ENCODE measurements around the gene EIF3L. TPM values are rescaled to one million over a fixed set of nuclear protein-coding genes. Genes with fewer than 3 reads are reported as not detected.

Gene EIF3L
- total RNA-seq, 1 donor from 2014 or later, result 338 TPM

- Histone ChIP-seq H3K9me3 (no peaks in the 10 kb centered on the region), H3K27me3 (no peaks in the 10 kb centered on the region), H3K4me1 (peaks cover 22% of the 10 kb centered on the region), H3K4me3 (no peak overlapping the region), H3K27ac (no peak overlapping the region), H3K36me3 (peaks cover 0 to 4% of the 10 kb centered on the region in 2 donors)
- intact Hi-C loops (cut with DNase I), result no loop called here
- TF ChIP-seq POLR2A (IDR thresholded peaks at IDR 0.05) (no peak), POLR2AphosphoS5 (IDR thresholded peaks at IDR 0.05; ENCODE audit: insufficient read depth in 1 of 2, low read depth in 1 of 2) (no peak), CTCF (IDR thresholded peaks at IDR 0.05) (no peak)
- DNase-seq (ENCODE audit: extremely low spot score in 2 of 2), result no peak
Observed at GRCh38 chr22:37812869-37813678, 36.1 kb upstream of the EIF3L start.

- intact Hi-C loops (cut with DNase I), result loop anchor here (5.0 kb wide), 1 partner anchor 47 kb away; no protein-coding TSS in a partner anchor
- no peaks in the 10 kb centered on the region for H3K27me3 ChIP-seq
- no peak overlapping the region for H3K4me3 ChIP-seq
- DNase-seq (ENCODE audit: extremely low spot score in 2 of 2), result no peak
- TF ChIP-seq POLR2A (IDR thresholded peaks at IDR 0.05) (no peak), CTCF (IDR thresholded peaks at IDR 0.05) (no peak), POLR2AphosphoS5 (IDR thresholded peaks at IDR 0.05; ENCODE audit: insufficient read depth in 1 of 2, low read depth in 1 of 2) (no peak)
- peaks cover 0 to 4% of the 10 kb centered on the region in 2 donors for H3K36me3 ChIP-seq
- peaks cover 20% of the 10 kb centered on the region for H3K4me1 ChIP-seq
- no peak overlapping the region for H3K27ac ChIP-seq
- H3K9me3 ChIP-seq, result no peaks in the 10 kb centered on the region
Observed at GRCh38 chr22:37815593-37815992, 33.6 kb upstream of the EIF3L start.

- Histone ChIP-seq H3K27ac (no peak overlapping the region), H3K4me3 (no peak overlapping the region), H3K4me1 (peaks cover 20% of the 10 kb centered on the region), H3K27me3 (no peaks in the 10 kb centered on the region), H3K36me3 (peaks cover 0 to 4% of the 10 kb centered on the region in 2 donors), H3K9me3 (no peaks in the 10 kb centered on the region)
- intact Hi-C loops (cut with DNase I), result loop anchor here (5.0 kb wide), 1 partner anchor 46 kb away; no protein-coding TSS in a partner anchor
- no peak for TF ChIP-seq CTCF (IDR thresholded peaks at IDR 0.05)
- no peak for TF ChIP-seq POLR2A (IDR thresholded peaks at IDR 0.05)
- no peak for TF ChIP-seq POLR2AphosphoS5 (IDR thresholded peaks at IDR 0.05; ENCODE audit: insufficient read depth in 1 of 2, low read depth in 1 of 2)
- DNase-seq (ENCODE audit: extremely low spot score in 2 of 2), result no peak
Observed at GRCh38 chr22:37816543-37817180, 32.6 kb upstream of the EIF3L start.

- H3K4me3 ChIP-seq, result peak overlapping the region; percentile 35 to 46
- H3K27me3 ChIP-seq, result no peaks in the 10 kb centered on the region
- no peak for DNase-seq (ENCODE audit: extremely low spot score in 2 of 2)
- H3K36me3 ChIP-seq, result peaks cover 0 to 4% of the 10 kb centered on the region in 2 donors
- peak; percentile 94 to 97 (median 96) for TF ChIP-seq CTCF (IDR thresholded peaks at IDR 0.05)
- TF ChIP-seq POLR2A (IDR thresholded peaks at IDR 0.05), result no peak
- TF ChIP-seq POLR2AphosphoS5 (IDR thresholded peaks at IDR 0.05; ENCODE audit: insufficient read depth in 1 of 2, low read depth in 1 of 2), result peak; percentile 59 to 61
- no peaks in the 10 kb centered on the region for H3K9me3 ChIP-seq
- H3K4me1 ChIP-seq, result peaks cover 20% of the 10 kb centered on the region
- H3K27ac ChIP-seq, result peak overlapping the region; percentile 42
- intact Hi-C loops (cut with DNase I), result loop anchor here (5.0 kb wide), 1 partner anchor 44 kb away; no protein-coding TSS in a partner anchor
Observed at GRCh38 chr22:37817705-37818408, 31.4 kb upstream of the EIF3L start.
